Middle frontal gyrus (tissue), 1 donor: ENCODE data around the gene LY6G6D.
"Not testable (repeated sequence)": the region's sequence is repeated elsewhere in the genome, so short reads cannot be mapped to it uniquely, and the experiment has no call there.

Experiments
- DNase-seq: peaks from one replicate; pipeline ENCODE4 v3.0.0-alpha.2; 2015; ENCODE audit warnings: low spot score; ENCODE audit errors: extremely low spot score

LY6G6D gene

DNA sequence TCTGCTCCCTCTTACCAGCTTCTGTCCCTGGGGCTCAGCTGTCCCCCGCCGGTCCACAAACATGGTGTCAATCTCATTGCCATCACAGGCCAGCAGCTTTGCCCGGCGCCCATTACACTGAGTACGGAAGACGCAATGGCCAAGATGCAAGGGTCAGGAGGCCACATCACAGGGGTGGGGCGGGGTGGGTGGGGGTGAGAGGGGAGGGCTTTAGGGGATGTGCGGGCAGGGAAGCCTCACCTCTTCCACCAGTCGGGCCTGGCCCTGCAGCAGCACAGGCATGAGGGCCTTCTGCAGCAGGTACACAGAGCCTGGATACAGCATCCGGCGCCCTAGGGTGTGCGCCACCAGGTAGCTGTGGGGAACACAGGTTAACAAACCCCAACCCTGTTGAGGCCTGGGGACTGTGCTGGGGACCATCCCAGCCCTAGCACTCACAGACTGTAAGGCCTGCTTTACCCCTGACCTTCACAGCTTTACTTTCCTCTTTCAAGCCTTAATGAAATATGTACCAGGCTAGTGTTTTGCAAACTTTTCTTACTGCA lies 23.5 kb upstream of the LY6G6D start:
- no peak for DNase-seq

DNA sequence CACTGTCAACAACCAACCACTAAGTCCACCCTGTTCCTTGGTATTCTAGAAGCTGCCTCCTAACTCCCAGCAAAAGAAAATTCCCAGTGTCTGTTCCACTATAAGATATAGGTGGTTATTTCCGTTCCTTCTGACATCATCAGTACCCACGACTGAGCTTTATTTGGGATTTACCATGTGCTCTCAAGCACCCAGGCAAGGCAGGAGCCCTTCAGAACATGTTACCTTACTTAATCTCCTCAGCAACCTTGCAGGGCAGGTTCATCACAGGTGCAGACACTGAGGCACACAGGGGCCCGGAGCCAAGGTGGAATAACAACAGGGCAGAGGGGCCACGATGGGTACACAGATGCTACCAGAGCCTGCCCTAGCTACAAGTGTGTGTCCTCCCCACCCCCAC lies 22.8 kb upstream of the LY6G6D start:
- no peak for DNase-seq

DNA sequence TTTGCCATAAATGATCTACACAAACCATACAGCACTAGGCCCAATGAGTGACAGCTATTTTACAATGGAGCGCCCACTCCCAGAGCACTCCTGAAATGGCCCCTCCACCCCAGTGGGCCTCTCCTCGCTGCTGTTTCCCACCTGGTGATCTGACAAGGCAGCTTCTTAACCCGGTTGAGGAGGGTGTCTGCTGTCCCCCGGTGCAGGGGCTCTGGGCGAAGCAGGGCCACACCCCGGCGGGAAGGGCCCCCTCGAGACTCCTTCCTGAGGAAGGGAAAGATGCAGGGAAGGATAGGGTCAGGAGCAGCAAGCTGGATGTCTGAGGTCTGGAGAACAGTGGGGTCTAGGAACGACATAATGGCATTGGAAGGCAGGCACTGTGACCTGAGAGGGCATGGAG lies 22.3 kb upstream of the LY6G6D start:
- DNase-seq: no peak

DNA sequence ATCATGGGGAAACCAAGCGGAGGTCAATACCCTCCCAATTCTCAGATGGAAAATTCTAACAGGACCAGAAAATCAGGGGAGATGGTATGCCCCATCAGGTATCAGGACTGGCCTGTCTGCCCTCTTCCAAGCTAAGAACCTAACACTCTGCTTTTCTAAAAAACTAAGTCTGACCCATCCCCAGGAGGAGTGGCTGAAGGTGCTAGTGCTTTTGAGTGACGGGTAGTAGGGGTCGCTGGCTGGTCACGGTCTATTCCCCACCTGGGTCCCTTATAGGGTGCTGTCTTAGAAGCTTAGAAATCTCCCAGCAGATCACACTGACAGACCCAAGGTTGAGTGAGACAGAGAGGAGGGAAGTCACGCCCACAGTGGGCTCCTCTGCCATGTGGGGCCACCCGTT lies 21.6 kb upstream of the LY6G6D start:
- no peak for DNase-seq

DNA sequence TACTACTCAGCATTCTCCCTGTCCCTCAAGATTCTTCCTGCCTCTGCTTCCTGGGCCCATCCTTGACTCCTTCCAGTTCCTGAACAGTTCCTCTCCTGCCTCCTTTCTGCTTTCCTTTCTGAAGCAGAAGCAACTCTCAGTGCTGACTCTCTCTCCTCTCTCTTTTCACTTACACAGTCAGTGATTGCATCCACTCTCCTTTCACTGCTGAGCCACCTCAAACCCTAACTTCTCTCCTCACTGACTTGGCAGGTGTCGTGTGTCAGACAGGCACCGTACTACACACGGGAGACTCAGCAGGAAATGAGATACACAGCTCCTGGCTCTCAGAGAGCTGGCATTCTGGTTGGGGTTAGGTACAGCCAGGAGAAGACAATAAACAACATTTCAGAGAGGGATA lies 17.6 kb upstream of the LY6G6D start:
- DNase-seq: no peak

DNA sequence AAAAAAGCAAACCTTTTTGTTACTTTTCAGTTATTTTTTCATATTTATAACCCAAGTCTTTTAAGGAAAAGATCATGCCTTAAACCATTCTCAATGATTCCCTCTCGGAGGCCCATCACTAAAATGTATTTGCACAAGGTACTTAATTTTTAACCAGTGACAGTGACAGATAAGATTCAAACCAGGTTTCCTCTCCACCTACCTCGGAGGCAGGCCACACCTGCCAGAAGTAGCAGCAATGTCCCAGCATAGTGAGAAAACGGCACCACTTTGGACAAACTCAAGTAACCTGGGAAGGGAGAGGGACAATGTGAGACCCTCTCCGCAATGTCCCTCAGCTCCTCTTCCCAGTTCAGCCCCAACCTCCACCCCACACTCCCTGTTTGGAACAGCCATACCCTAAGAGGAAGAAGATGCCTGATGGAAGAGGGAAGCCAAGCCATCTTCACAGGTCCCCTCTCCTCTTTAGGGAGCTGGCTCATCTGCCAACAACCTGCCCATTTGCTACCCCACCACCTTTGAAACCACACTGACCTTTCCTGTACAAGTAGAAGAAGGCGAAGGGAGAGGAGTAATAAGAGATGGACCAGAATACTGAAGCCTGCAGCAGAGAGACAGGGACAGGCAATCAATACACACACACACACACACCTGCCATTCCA lies 14.3 kb upstream of the LY6G6D start:
- no peak for DNase-seq

DNA sequence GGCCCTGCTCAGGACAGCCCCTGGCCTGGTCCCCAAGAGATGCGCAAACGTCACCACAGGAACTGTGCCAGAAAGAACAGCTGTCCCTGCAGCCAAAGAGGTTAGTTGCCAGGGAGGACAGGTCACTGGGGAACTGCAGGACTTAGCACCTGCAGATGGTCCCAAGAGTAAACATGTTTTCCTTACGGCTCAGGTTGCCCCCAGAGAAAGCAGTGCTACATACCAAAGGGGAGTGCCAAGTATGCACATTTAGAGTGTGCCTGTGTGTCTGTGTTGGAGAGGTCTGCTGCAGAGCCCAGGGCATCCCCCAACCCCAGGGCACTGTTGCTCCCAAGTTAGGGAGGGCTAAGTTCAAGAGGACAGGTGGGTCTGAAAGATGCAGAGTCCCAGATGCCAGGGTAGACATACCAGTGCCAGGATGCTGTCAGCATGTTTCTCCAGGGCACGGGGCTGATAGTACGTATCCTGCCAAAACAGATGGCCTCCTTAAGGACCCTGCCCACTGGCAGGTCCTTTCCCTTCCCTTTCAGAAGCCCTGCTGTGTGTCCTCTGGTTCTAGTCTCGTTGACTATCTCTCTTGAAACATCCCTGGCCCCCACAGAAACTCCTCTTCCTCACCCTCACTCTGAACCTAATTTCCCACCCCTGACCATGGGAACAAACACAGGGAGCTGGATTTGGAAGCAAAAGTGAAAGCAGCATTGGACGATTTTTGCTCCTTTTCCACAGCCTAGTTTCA lies 13.3 kb upstream of the LY6G6D start:
- DNase-seq: no peak

DNA sequence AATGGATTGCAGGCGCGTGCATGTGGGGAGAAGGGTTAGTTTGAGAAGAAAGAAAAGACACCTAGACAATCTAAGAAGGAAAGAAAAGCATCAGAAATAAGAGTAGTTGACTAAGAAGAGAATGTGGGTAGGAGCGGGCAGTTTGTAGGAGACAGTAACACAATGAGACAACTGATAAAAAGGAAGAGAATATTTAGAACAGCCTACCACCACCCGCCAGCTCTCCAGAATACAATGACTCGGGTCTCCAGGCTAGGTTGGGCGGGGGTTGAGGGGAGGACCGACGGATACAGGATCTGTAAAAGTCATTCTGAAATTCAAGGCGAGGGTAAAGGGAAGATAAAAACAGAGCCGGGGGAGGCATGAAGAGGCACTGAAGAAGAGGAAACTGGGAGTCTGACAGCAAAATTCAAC lies 12.7 kb upstream of the LY6G6D start:
- DNase-seq: no peak

DNA sequence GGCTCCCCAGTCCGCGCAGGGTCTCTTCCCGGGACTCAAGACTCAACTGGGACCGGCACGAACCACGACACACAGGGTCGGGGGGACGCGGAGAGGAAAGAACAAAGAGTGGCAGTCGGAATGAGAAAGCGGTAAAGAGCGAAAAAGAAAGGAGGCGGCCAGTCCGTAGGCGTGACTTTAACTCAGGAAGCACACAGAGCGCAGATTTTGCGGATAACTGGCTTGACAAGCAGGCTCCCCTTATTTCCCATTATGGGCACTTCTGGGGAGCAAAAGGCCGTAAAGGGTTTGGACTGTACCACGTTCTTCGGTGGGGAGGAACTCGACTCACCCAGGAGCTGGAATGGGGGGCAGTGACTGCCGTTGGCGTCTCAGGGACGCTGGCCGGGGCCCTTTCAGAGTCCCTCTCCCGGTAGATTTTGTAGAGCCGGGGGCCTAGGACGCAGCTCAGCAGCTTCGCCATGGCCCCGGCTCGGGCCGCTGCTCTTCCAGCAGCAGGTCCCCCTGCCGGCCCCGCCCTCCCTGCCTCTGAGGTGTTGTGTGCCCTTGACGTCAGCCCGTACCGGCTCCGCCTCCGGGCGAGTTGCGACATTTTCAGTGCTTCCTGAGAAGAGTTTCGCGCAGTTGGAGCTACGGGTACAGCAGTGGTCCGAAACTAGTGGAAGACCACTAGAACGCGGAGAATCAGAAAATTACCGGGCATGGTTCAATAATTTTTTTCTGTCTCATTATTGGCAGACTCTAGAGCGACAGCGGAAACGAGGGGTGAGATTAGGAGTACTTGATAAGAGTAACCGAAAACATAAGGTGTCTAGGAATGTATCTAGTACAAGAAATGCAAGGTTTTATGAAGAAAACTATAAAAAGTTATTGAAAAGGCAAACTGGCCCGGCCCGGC lies 12.1 kb upstream of the LY6G6D start, which contains the start of gene ABHD16A:
TSS of gene ABHD16A (minus strand) at position 506 of the 898 bp plus-strand sequence. CDS start at position 463, 43 bp downstream.
- peak; percentile 95 for DNase-seq

DNA sequence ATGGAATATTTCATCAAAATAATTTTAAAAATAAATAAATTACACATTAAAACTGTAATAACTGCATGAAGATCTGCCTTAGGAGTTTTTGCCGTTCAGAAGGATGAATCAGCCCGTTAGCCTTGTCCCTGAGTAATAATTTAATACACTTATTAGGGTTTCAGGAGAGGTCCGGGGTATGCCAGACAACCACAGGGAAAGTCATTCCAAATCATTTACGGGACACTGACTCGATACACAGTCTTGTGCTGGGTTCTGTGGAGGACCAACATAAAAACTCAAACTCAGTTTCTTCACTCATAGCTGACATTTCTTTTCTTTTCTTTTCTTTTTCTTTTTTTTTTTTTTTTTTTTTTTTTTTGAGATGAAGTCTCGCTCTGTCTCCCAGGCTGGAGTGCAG lies 9.2 kb upstream of the LY6G6D start:
- no peak for DNase-seq

DNA sequence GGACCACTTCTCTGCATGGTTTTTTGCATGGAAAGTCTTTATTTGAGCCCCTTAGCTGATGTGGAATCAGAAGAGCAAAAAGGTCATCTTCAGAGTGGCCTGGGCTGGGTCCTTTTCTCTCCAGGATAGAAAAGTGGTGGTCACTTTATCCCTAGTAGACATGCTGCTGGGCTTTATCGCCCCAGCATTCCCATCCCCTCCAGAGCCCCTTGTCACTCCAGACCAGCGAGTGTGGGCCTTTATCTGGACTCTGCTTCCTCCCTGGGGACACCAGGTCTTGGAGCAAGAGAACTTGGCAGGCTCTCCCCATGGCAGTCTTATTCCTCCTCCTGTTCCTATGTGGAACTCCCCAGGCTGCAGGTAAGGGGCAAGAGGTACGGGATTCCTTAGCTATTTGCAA lies 8.5 kb upstream of the LY6G6D start, which contains the start of gene LY6G6F:
TSS of gene LY6G6F (plus strand) at position 268 of the 400 bp plus-strand sequence. CDS start at position 309, 41 bp downstream.
- no peak for DNase-seq

DNA sequence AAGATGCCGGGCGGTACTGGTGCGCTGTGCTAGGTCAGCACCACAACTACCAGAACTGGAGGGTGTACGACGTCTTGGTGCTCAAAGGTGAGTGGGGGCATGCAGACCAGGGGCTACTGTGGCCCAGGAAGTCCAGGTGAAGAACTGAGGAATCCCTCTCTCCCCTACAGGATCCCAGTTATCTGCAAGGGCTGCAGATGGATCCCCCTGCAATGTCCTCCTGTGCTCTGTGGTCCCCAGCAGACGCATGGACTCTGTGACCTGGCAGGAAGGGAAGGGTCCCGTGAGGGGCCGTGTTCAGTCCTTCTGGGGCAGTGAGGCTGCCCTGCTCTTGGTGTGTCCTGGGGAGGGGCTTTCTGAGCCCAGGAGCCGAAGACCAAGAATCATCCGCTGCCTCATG lies 7.4 kb upstream of the LY6G6D start:
- no peak for DNase-seq

DNA sequence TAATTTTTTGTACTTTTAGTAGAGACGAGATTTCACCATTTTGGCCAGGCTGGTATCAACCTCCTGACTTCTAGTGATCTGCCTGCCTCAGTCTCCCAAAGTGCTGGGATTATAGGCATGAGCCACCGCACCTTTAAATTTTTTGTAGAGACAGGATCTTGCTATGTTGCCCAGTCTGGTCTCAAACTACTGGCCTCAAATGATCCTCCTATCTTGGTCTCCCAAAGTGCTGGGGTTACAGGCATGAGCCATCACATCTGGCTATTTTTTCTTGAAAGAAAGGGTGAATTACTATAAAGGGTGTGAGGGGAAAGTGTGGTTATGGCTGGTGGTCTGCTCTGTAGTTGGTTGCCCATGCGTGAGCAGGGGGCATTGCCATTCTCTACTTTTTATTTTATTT lies 6.9 kb upstream of the LY6G6D start:
- no peak for DNase-seq

DNA sequence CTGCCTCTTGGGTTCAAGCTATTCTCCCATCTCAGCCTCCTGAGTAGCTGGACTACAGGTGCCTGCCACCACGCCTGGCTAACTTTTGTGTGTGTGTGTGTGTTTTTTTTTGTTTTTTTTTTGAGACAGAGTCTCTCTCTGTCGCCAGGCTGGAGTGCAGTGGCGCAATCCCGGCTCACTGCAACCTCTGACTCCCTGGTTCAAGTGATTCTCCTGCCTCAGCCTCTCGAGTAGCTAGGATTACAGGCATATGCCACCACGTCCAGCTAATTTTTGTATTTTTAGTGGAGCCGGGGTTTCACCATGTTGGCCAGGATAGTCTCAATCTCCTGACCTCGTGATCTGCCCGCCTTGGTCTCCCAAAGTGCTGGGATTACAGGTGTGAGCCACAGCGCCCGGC lies 6.0 kb upstream of the LY6G6D start:
- DNase-seq: not testable (repeated sequence)

DNA sequence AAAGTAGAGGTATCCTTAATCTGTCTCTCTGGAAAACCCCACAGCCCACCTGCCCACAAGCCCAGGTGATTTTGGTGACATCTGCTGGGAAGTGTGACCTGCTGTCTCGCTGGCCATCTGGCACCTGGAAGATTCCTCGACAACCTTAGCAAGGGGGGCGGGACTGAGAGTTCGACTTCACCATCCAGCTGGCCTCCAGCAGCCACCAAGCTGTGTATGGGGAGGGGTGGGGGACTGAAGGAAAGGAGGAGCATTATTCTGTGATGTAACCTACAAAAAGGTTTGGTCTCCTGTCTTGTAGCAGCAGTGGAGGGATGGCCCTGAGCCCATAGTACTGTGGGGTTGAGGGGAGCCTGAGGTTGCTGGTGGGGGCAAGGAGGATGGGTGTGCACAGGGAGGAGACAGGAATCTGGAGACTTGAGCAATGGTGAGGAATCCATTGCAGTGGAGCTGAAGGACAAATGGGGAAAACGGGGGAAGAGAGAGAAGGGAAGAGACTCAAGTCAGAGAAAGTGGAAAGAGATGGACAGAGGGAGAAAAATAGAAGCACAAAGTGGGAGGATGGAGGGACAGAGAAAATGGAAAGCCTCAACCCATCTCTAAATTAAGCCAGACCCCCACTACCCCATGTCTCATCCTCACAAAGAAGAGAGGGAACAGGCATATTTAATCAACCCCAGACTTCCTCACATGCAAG lies 4.5 kb upstream of the LY6G6D start:
- no peak for DNase-seq

DNA sequence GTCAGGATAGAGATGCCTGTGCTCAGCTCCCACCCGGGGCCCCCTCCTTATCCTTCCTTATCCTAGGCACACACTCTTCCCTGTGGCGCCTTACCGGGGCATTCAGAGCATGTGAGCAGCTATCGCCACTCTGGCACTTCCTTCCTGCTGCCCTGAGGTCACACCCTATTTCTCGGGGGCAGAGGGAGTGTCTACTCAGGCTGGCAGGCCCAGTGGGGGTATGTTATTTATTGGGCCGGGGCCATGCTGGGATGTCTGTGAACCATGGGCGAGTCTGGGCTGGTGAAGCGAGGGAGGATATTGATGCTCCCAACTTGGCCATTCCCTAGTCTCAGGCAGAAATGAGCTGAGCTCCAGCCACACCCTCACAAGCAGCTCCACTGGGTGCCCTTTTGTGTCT lies 3.9 kb upstream of the LY6G6D start:
- DNase-seq: no peak

DNA sequence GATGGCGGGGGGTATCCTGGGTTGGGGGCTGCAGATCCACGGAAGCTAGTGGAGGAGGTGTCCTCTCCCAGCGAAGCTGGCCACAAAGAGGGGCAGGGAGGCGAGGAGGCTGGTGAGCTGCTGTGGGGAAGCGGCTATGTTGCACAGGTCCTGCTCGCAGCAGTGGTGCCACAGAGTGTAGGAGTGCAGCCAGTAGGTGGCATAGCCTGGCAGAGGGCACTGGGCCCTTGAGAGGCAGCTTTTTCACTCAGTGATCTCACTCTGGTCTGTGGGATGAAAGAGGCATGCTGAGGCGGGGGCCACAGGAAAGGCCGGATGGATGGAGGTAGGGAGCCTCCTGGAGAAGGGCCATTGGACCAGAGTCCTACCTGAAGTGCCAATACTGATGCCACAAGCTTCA lies 2.9 kb upstream of the LY6G6D start:
- no peak for DNase-seq

DNA sequence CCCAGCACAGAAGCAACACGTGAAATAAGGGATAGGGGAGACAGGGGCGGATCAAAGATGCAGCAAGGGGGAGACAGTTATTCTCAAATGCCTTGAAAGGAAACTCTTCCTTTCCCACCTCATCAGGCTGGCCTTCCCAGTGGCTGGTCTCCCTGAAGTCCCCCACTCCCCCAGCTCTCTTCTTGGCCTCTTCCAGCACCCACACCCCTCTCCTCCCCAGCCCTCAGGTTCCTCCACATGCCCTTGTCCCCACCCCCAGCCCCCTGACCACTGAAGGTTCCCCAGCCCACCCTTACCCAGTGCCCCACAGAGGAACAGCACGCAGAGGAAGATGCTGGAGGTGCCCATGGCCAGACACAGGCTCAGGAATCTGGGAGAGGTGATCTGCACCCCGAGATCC lies 1.7 kb upstream of the LY6G6D start:
- no peak for DNase-seq

DNA sequence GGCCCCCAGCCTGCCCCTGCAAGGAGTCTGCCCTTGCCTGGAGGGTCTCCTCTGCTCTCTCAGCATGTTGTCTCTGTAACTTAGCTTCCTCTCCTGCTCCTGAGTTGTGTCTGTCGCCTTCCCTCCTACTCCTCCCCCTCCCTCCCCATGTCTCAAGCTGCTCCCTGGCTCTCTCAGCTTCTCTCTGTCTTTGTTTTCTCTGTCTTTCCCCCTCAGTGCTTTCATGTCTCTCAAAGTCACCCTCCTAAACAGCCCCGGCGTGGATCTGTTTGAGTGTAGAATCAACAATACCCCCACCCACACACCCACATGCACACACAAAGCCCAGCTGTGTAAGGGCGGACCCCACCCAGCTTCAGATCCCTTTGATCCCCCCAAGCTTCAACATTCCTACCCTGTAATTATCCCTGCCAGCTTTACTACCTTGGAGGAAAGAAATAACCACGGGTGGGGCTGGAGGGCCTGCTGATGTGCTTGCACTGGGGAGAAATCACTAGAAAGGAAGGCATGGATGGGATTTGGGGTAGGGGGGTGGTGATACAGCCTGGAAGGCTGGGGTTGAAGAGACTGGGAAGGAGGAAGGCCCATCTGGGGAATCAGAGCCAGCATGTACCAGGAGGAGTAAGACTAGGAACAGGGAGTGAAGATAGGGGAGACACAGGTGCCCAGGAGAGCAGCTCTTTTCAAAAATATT lies 1.0 kb upstream of the LY6G6D start:
- DNase-seq: no peak

DNA sequence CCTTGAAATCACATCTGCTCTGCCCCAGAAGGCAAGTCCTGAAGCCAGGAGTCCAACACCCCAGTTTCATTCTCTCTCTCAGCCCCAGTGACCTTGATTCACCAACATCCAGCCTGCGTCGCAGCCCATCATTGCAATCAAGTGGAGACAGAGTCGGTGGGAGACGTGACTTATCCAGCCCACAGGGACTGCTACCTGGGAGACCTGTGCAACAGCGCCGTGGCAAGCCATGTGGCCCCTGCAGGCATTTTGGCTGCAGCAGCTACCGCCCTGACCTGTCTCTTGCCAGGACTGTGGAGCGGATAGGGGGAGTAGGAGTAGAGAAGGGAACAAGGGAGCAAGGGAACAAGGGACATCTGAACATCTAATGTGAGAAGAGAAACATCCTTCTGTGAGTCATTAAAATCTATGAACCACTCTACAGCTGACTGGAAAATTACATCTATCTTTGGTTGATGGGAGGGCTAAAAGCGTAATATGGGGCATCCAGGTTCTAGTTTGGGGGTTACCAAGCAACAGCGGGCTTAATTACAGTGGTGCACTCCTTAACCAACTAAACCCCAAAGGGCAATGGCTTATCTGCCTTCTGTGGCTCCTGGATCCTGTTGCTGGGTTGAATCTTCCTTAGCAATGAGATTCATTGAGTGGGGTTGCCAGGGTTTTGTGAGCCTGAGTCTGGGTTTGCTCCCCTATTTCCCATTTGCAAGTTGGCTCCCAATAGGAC lies 2.5 kb downstream of the LY6G6D start:
- DNase-seq: no peak
